Erythroblast (primary cell): Measurements from ENCODE around the gene SLC9A6.

Experiments
- GATA1 ChIP-seq: IDR thresholded peaks from 2 replicates; pipeline ENCODE4 v1.6.1; 2011; ENCODE audit warnings: low read depth, mild to moderate bottlenecking, control low read depth, low read length, moderate library complexity
- POLR2A ChIP-seq: IDR thresholded peaks from 2 replicates; pipeline ENCODE4 v1.6.1; 2011; ENCODE audit warnings: mild to moderate bottlenecking, low read length

- TF ChIP-seq POLR2A (no peak), GATA1 (no peak)
Measured at GRCh38 chrX:136067097-136067496, 81.9 kb downstream of the SLC9A6 start.
